ENCODE data around the gene RMDN2.

GRCh38 chr2:37892436-37893114 lies 32.5 kb upstream of the RMDN2 start:
- TF ChIP-seq CTCF (conservative IDR thresholded peaks at IDR 0.05) = no peak
- no peak for TF ChIP-seq EZH2 (IDR thresholded peaks at IDR 0.05; ENCODE audit: low read depth)
